ENCODE data around the gene COL27A1. TPM values are rescaled to one million over a fixed set of nuclear protein-coding genes. Genes with fewer than 3 reads are reported as not detected.

The COL27A1 gene
- 42.4 TPM for total RNA-seq

DNA sequence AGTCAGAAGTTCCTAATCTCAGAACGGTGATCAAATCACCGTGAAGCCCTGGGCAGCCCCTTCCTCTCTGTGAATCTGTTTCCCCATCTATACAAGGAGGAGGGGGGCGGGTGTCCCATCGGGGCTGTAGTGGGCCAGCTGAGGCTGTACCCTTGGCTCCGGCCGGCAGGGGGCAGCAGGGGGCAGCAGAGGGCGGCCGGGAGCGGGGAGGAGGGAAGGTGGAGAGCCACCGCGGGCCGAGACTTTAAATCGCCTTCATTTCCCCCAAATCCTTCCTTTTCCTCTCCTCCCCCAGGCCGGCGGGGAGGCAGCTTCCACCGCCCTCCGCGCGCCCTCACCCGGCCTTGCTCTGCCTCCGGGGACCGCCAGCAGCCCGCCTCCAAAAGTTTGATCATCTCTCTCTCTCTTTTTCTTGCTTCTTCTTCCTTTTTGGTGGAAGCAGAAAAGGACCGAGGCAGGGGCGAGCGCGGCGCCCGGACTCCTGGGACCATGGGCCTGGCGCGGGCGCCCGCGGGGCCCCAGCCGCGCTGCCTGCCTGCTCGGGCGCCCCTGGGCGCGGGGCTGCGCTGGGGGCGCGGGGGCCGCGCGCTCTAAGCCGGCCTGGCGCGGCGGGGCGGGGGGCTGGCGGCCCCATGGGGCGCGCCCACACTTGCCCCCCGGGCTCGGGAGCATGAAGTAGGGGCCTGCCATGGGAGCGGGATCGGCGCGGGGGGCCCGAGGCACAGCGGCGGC lies at the start of gene COL27A1:
TSS of gene COL27A1 (plus strand) at position 275 of the 732 bp plus-strand sequence. CDS start at position 689, 414 bp downstream.
- DNase-seq (ENCODE audit: low spot score) (peak; percentile 93), ATAC-seq (peak; percentile 91)
- intact Hi-C loops (cut with DNase I): loop anchor here (10.0 kb wide), 1 partner anchor 49 kb away; no protein-coding TSS in a partner anchor

DNA sequence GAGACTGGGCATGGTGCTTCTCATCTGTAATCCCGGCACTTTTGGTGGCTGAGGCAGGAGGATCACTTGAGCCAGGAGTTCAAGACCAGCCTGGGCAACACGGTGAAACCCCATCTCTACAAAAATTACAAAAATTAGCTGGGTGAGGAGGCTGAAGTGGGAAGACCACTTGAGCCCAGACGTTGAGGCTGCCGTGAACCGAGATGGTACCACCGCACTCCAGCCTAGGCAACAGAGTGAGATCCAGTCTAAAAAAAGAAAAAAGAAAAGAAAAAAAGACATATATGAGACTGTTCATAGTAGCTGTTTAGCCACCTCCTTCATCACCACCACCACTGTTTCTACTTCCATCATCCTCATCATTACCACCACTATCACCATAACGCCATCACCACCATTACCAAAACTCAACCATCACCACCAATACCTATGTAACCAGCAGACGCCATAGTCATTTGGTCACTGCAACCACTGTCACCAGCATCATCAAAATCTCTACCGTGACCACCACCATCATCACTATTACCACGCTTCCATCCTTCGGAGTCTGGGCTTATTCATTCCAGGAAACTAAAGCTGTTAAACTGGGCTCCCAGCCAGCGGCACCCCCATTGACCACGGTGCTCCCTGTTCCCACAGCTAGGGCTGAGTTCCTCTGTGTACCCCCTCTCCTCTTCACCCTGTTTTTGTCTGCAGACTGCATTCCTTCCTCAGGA lies 47.9 kb upstream of the COL27A1 start:
- ATAC-seq: no peak
- no peak for DNase-seq (ENCODE audit: low spot score)
- intact Hi-C loops (cut with DNase I): loop anchor here (5.0 kb wide), 1 partner anchor 185 kb away; no protein-coding TSS in a partner anchor

DNA sequence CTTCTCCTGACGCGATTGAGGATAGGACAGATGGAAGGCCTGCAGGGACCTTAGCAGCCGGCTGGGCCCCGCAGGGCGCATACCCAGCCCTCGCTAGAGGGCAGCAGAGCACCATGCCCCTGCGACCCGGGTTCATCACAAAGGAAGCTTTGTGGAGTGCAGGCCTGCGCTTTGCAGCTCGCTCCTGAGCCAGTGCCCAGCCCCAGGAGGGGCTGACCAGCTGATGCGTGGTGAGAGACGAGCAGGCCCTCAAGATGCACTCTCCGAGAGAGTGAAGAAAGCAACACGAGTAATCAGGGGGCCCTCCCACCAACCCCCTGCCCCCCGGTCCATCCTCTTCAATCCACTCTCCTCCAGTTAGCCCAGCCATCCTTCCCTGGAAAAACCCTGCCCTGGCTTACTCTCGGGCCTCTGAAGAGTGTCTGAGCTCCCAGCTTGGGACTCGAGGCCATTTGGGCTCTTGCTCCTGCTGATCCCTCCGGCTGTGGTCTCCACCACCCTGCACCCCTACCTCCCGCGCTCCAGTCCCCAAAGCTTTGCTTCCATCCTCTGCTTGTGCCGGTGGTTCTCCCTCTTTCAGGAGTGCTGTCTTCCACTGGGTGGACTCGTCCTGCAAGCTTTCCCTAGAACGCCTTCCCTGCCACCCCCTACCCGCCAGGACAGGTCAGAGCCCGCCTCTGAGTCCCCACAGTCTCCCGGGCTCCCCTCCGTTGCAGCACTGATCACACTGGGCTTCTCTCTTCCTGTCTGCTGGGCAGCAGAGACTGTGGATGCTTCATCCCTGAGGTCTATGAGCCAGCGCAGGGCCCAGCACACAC lies 47.1 kb upstream of the COL27A1 start:
- ATAC-seq (peak; percentile 96), DNase-seq (ENCODE audit: low spot score) (peak; percentile 88)
- intact Hi-C loops (cut with DNase I): loop anchor here (5.0 kb wide), 1 partner anchor 184 kb away; no protein-coding TSS in a partner anchor

DNA sequence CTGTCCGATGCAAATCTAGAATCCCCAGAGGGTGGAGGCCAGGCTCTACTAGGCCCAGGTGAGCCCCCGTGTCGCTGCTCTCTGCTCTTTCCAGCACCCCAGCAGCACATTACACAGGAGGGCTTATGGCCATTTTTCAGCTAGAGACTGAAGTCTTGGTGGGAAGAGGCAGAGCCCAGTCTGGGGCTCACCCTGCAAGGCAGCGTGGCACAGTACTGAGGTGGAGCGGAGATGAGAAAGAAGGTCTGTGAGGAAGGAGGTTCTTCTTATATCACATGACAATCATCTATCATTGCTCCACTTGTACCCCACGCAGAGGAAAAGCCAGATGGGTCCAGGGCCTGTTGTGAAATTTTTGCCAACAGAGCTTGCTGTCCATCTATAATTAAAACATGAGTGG lies 46.2 kb upstream of the COL27A1 start:
- ATAC-seq: no peak
- DNase-seq (ENCODE audit: low spot score): no peak
- intact Hi-C loops (cut with DNase I): loop anchor here (5.0 kb wide), 1 partner anchor 183 kb away; no protein-coding TSS in a partner anchor

DNA sequence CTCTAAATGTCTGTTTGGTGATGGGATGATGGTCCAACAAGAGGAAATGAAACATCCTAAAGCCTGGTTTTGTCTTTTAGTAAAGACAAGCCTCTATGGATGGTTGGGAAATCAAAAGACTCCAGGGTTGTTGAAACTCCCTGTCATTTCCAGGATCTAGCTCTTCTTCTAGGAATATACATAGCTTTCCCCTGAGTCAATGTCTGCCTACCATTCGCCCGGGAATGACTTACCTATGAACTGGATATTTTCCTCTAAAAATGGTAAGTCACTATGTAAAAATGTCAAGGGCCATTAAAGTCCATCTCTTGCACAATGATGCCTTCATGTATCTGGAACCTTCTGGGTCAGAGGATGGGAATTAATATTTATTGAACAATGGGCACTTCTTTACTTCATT lies 45.2 kb upstream of the COL27A1 start:
- intact Hi-C loops (cut with DNase I): no loop called here
- DNase-seq (ENCODE audit: low spot score): no peak
- ATAC-seq: no peak

DNA sequence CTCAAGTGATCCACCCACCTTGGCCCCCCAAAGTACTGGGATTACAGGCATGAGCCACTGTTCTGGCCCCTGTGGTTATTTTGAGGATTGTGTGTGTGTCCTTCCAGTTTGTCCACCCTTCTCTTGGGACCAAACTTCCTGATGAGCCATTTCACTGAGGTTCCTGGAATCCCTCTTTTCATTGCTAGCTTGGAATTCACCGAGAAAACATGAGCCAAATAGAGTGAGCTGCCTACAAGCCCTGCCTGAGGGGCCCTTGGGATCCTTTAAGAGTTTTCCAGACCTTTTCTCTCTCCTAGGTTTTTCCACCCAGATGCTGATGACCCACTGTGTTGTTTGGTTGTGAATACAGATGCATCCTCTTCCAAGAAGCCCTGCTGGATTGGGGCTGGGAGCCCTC lies 43.0 kb upstream of the COL27A1 start:
- no peak for DNase-seq (ENCODE audit: low spot score)
- no peak for ATAC-seq
- intact Hi-C loops (cut with DNase I): no loop called here

DNA sequence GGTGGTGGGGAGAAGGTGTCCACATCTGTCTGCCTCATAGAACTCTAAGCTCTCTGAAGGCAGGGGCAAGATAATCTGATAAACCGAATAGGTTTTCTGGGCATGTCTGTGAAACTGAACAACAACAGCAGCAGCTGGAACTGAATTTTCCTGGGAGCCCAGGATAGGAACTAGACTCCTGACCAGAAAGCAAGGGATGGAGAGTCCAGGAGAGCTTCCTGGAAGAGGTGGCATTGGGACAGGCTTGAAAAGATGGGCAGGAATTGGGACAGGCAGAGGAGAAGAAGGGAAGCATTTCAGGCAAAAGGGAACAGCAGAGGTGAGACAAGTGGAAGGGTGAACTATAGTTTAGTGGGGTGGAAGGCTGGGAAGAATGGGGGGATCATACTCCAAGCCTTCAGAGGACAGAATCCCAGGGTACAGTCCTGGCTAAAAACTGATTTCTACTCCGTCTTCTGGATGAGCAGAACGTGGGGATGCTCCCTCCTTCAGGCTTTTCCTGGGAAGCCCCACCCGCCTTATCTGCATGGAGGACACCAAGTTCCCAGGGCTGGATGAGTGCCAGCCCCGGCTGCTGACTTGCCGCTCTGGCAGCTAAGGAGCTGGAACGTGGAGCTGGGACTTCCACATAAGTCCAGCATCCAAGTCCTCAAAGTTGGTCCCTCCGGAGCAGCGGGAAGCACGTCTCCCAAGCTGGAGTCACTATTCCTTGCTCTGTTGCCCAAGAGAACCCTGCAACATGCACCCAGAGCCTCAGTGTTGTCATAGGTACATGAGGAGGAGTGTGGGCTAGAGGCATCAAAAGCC lies 42.4 kb upstream of the COL27A1 start:
- intact Hi-C loops (cut with DNase I): no loop called here
- DNase-seq (ENCODE audit: low spot score) (peak; percentile 81), ATAC-seq (peak; percentile 76)

DNA sequence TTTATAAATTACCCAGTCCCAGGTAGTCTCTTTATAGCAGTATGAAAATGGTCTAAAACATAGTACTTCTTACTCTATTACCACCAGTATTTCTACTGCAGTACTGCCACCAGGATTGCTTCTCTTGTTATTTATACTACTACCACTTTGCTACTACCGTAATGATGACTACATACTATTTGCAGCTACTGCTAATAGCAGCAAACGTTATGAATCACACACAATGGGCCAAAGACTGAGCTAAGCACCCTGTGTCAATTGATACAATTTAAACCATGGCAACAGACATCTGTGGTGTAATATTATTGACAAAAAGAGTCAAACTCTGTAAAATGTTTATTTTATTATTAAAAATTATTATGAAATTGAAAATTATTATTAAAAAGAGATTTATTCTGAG lies 41.0 kb upstream of the COL27A1 start:
- intact Hi-C loops (cut with DNase I): no loop called here
- no peak for DNase-seq (ENCODE audit: low spot score)

DNA sequence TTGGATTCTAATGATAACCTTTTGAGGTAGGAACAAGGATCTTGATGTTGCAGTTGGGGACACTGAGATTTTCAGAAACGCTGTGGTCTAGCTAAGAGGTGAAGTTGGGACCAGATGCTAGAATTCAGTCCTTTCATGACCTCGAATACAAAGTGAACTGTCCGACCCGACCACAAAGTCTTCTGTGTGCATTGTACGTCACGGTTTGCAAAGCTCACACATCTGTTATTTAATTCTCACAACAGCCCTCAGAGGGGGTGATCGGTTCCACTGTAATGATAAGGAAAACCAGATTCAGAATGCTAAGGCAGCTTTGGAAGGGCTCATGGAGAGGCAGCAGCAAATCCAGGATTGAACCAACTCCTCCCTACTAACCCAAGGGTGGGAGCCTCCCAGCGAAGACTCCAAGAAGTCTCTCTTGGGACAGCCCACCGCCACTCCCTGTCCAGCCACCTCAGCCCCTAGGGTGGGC lies 39.6 kb upstream of the COL27A1 start:
- ATAC-seq (peak; percentile 26), DNase-seq (ENCODE audit: low spot score) (no peak)
- intact Hi-C loops (cut with DNase I): no loop called here

More for the DNA sequence above, 41.0 kb upstream of the COL27A1 start:
- no peak for ATAC-seq

DNA sequence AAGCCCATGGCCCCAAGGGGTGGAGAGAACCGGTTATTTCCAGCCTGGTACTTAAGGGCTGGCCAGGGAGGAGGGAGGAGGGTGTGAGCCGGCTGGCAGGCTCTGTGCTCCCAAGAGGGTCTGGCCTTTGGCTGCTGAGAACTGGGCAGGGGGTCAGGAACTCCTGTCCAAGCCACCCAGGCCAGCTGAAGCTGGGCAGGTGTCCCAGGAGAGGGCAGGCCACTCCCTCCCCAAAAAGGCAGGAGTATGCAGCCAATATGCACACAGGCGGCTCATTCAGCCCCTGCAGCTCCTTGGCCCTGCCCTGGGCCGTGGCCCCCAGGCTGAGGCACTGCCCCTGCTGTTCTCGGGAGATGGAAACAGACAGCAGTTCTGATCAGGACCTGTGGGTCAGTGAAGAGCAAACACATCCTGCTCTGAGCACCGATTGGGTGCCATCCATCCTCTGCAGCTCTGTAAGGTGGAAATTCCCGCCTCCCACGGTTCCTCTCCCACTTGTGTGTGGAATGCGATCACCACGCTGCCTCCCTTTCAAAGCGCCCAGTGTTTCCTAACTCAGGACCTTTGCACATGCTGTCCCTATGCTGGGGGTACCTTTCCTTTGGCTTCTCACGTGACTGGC lies 39.1 kb upstream of the COL27A1 start:
- intact Hi-C loops (cut with DNase I): no loop called here
- peak; percentile 70 for ATAC-seq
- no peak for DNase-seq (ENCODE audit: low spot score)

DNA sequence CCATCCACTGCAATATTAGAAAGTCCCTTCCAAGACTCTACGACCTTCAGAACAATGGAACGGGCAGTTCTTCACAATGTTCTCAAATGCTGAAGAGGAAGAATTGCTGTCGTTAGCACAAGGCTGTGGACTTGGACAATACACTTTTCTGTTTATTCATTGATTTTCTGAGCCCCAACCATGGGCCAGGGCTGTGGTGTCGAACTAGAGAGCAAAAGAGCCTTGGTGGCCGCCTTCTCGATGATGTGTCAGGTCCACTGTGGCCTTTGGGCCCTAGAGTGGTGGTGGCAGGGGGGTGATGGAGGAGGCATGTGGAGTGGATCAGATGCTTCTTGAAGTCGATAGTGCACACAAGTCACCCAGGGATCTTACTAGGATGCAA lies 37.7 kb upstream of the COL27A1 start:
- DNase-seq (ENCODE audit: low spot score) (no peak), ATAC-seq (no peak)
- intact Hi-C loops (cut with DNase I): no loop called here

DNA sequence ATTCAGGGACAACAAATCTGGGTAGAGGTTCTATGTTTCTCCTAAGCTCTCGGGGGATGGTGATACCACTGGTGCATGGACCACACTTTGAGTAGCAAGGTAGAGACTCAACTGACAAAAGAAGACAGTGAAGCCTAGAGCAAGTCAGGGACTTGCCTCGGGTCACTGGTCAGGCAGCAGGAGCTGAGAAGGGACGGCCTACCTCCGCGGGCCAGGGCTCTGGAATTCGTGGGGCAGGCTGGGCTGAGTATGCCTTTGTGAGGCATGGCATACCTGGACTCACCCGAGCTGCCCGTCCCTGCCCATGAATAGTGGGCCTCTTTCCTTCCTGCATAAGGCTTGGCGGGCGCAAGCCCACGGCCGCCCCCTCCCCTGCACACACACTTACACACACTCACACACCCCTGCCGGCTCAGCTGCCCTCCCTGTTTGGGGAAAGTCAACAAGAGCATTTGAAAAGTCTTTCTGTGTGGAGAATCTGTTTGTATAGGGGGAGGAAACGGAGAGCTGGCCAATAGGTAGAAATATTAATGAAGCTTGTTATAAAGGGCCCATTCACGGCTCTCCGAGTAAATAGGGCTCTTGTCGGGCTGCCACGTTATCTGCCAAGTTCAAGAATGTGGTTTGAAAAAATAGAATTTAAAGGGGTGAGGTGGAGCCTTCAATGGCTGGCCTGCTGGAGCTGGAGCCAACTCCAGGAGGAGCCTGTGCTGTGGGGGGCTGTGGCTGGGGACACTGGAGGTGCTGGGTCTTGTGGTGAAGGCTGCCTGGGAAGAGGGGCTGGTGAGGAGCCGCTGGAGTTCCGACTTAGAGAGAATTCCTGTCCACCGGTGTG lies 37.1 kb upstream of the COL27A1 start:
- peak; percentile 9 for ATAC-seq
- intact Hi-C loops (cut with DNase I): no loop called here
- no peak for DNase-seq (ENCODE audit: low spot score)

DNA sequence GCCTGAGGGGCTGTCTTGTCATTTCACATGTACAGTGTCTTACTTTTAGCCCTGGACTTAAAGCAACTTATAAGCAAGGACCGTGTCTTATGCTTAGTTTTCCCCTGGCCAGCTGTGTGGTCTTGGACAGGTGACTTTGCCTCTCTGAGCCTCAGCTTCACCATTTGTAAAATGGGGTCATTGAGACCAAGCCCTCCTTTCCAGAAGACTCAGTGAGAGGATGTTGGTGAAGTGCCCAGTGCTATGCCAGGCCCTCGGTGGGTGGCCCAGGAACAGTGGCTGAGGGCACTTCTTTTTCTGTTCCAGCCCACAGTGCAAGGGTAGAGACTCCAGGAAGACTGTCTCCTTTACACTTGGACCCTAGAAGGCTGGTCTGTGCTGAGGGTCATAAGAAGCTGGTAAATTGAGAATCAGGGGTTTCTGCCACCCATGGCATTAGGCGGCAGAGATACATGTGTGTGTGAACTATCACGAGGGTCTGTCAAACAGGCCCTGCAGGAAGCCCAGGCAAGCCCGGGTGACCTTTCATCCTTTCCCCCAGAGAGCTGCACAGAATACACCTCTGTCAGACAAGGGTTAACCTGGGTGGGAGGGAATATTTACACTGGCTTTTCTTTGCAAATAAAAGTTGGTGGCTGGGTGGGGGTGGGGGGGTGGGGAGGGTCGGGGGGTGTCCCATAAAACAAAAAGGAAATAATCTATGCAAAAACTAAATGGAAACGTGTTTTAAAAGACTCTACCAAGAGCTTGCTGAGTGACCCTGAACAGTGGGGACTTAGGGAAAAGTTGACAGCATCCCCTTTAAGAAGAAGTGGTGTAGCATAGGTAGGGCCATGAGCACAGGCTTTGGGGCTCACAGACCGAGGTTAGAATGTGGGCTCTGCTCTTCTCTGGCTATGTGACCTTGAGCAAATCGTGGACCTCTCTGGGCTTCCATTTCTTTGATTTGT lies 35.8 kb upstream of the COL27A1 start:
- DNase-seq (ENCODE audit: low spot score): no peak

DNA sequence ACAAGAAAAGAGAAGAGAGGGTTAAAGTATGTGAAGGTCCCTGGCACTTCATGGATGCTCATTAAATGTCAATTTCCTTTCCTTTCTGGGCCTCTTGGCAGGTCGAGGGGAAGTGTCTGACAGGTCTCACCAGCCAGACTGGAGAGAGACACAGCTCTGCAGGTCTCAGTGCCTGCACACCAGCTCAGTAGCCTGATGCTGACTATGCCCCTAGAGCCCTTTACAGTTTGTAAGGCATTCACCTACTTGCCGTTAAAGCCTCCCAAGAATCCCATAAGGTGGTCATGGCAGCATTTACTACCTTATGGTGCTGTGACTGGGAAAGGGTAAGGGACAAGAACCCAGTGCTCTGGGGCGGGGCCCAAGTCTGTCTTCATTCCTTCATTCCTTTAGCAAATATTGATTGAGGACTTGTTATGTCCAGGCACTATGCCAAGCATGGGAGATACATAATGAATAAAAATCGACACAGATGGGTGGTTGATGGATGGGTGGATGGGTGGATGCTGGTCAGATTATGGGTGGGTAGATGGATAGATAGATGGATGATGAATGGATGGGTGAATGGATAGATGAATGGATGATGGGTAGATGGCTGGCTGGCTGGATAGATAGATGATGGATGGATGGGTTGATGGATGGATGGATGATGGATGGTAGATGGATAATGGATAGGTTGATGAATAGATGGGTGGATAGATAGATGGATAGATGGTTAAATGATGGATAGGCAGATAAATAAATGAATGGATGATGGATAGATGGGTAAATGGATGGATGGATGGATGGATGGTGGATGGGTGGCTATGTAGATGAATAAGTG lies 34.9 kb upstream of the COL27A1 start:
- intact Hi-C loops (cut with DNase I): no loop called here
- DNase-seq (ENCODE audit: low spot score): no peak
- no peak for ATAC-seq

More for the DNA sequence above, 35.8 kb upstream of the COL27A1 start:
- intact Hi-C loops (cut with DNase I): no loop called here
- no peak for ATAC-seq

All from sciatic nerve (tissue), 2 donors.